GM08714 (cell line): Measurements from ENCODE around the gene DPF1.

ENCODE experiments used
- H3K4me3 ChIP-seq: fragments of 200-500 bp; sonication (Bioruptor generic); 2 replicates; pipeline ENCODE4 v1.5.1; 2014; ENCODE audit warnings: mild to moderate bottlenecking, low read length, inconsistent platforms
- ZNF274 ChIP-seq: IDR thresholded peaks from 2 replicates; pipeline ENCODE4 v1.6.1; 2012; ENCODE audit warnings: mild to moderate bottlenecking, low read depth, low read length

Gene DPF1

GRCh38 chr19:38183251-38183897, 40.6 kb downstream of the DPF1 start:
- H3K4me3 ChIP-seq, result no peak overlapping the region
- no peak for TF ChIP-seq ZNF274

GRCh38 chr19:38182536-38183210, 41.3 kb downstream of the DPF1 start:
- no peak for TF ChIP-seq ZNF274
- H3K4me3 ChIP-seq, result no peak overlapping the region

GRCh38 chr19:38180071-38180470, 44.0 kb downstream of the DPF1 start:
- no peak overlapping the region for H3K4me3 ChIP-seq
- no peak for TF ChIP-seq ZNF274

- TF ChIP-seq ZNF274, result no peak
- H3K4me3 ChIP-seq, result no peak overlapping the region
These were observed 48.6 kb downstream of the DPF1 start for GRCh38 chr19:38175422-38175821.

- no peak overlapping the region for H3K4me3 ChIP-seq
- TF ChIP-seq ZNF274, result no peak
These were observed 50.6 kb downstream of the DPF1 start for GRCh38 chr19:38173291-38174041.

GRCh38 chr19:38172001-38172400, 52.0 kb downstream of the DPF1 start:
- no peak for TF ChIP-seq ZNF274
- H3K4me3 ChIP-seq, result no peak overlapping the region

GRCh38 chr19:38170334-38170733, 53.7 kb downstream of the DPF1 start:
- TF ChIP-seq ZNF274, result no peak

GRCh38 chr19:38168637-38169036, 55.4 kb downstream of the DPF1 start:
- H3K4me3 ChIP-seq, result no peak overlapping the region
- no peak for TF ChIP-seq ZNF274

More at GRCh38 chr19:38170334-38170733, 53.7 kb downstream of the DPF1 start:
- H3K4me3 ChIP-seq, result no peak overlapping the region

GRCh38 chr19:38165335-38165734, 58.7 kb downstream of the DPF1 start:
- no peak for TF ChIP-seq ZNF274
- no peak overlapping the region for H3K4me3 ChIP-seq

GRCh38 chr19:38164526-38164925, 59.5 kb downstream of the DPF1 start:
- H3K4me3 ChIP-seq, result no peak overlapping the region
- TF ChIP-seq ZNF274, result no peak

GRCh38 chr19:38163419-38164290, 60.4 kb downstream of the DPF1 start:
- no peak for TF ChIP-seq ZNF274
- no peak overlapping the region for H3K4me3 ChIP-seq

GRCh38 chr19:38162632-38163031, 61.4 kb downstream of the DPF1 start:
- TF ChIP-seq ZNF274, result no peak
- H3K4me3 ChIP-seq, result no peak overlapping the region

GRCh38 chr19:38162094-38162493, 61.9 kb downstream of the DPF1 start:
- no peak for TF ChIP-seq ZNF274

More at GRCh38 chr19:38162094-38162493, 61.9 kb downstream of the DPF1 start:
- no peak overlapping the region for H3K4me3 ChIP-seq
